GM11168 (cell line): Measurements from ENCODE around the gene KIF6.

Source experiments
- in situ Hi-C: fragments of 300-500 bp; cut with MboI; formaldehyde crosslinking; loops from one replicate; pipeline ENCODE4 v1.12.0; 2022; ENCODE audit warnings: low sequenced_read_pairs; ENCODE audit not compliant: unreplicated experiment

The KIF6 gene

GRCh38 chr6:39365281-39366074 is 359.7 kb downstream of the KIF6 start:
- in situ Hi-C loops = loop anchor here (25.0 kb wide), 1 partner anchor 497 kb away; no protein-coding TSS in a partner anchor

GRCh38 chr6:39363280-39363679 is 361.9 kb downstream of the KIF6 start:
- in situ Hi-C loops = loop anchor here (25.0 kb wide), 1 partner anchor 499 kb away; no protein-coding TSS in a partner anchor

- in situ Hi-C loops = loop anchor here (25.0 kb wide), 1 partner anchor 500 kb away; no protein-coding TSS in a partner anchor
Observed at GRCh38 chr6:39362487-39362865, 362.7 kb downstream of the KIF6 start.

DNA sequence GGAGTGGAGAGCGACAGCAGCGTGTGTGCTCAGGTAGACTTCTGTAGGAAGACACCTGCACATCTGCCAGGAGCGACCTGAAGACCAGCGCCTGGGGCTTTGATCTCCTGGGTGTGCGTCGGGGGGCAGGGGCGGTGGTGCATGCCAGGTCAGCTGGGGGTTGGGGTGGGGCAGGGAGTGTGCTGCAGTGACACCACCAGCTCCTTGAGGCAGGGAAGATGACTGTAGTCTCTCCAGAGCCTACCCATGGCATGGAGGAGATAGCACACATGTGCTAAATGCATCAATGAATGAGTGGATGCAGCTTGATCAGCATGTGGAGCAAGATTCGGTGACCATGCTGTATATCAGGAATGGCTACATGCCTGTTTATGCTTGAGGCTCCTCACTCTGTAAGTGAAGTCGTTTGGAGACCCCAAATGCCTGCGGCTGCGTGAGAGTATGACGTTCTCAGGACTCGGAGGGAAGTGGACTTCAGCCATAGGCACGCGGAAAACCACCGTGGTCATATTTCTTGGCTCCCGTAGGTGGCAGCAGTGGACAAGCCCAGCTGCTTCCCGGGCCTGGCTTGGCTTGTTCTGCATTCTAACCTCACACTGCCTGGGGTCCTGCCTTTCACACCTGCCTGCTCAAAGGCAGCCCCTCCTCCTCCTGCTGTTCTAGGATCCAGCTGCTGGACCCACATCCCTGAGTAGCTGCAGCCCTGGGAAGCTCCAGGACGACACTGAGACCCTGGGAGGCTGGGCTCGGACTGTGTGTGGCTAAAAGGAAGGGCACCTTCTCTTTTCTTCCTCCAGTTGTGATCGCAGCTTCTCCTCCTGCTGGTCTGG is 363.3 kb downstream of the KIF6 start:
- in situ Hi-C loops = loop anchor here (25.0 kb wide), 1 partner anchor 500 kb away; no protein-coding TSS in a partner anchor

DNA sequence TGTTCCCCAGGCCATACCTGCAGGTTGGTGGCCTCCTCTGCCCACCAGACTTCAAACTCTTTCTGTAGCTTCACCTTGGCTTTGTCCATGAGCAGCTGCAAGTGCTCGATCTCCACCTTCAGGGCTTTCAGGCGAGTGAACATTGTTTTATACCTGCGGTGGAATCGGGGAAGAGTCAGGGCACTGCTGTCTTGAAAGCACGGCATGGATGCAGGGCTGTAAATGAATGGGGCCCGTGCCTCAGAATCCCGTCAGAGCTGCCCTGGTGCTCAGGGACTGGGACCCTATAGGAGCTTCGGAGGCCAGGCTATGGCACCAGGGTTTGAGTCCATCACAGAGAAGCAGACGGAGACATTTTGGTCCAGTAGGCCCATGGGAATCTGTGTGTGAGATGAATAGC is 364.8 kb downstream of the KIF6 start:
- in situ Hi-C loops = loop anchor here (25.0 kb wide), 1 partner anchor 502 kb away; no protein-coding TSS in a partner anchor

DNA sequence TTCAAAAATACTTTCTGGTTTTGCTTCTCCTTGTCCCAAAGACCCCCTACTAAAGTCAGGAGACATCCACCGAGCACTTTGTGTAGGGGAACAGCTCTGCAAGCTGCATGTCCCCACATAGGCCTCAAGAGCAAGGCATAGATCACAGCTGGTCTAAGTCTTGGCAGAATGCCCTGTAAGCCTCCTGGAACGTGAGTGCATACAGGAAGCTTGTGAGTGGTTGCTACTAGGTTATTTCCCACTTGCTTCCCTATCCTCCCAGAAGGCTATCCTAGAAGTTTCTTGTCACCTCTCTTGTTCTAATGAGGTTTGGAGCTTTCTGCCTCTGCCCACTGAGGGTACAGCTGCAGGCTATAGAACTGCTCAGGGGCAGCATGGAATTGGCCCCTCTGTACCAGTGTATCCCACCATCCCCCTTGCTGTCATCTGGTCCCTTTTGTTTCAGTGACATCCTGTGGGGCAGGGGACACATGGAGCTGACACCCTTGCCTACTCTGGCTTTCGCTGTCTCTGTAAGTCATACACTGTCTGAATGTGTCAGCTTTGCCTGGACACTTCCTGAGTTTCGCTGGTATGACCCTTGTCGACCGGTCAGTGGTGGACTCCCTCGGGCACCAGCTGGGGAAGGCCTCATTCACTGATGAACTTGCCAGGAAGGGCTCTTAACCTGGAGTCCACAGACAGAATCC is 367.1 kb downstream of the KIF6 start:
- in situ Hi-C loops = loop anchor here (25.0 kb wide), 1 partner anchor 504 kb away; no protein-coding TSS in a partner anchor

- in situ Hi-C loops = loop anchor here (25.0 kb wide), 1 partner anchor 508 kb away; no protein-coding TSS in a partner anchor
Observed at GRCh38 chr6:39353698-39354315, 371.4 kb downstream of the KIF6 start.

DNA sequence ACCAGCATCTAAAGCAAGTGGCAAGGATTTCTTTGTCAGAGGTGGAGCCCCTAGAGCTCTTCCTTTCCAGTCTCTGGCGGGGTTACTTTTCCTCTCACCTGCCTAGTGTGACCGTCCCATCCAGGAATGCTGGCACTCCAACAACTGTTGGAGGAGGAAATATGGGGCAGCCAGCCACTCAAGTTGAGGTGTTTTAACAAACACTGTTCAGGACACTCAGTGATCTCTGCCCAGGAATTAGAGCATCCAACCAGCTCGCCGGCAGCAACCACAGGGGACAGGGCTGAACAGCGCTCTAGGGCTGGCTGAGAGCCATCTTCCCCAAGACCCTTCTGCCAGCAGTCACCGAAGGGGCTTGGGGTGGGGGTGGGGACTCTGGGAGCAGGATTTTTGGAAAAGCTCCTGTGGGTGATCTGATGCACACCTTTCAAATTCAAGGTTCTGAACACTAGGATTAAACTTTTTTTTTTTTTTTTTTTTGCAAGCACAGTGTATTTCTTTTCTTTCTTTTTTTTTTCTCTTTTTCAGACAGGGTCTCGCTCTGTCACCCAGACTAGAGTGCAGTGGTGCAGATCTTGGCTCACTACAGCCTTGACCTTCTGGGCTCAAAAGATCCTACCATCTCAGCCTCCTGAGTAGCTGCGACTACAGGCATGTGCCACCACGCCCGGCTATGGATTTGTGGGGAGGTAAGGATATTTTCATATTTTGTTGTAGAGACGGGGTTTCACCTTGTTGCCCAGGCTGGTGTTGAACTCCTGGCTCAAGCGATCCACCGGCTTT is 374.3 kb downstream of the KIF6 start:
- in situ Hi-C loops = loop anchor here (25.0 kb wide), 1 partner anchor 511 kb away; no protein-coding TSS in a partner anchor

DNA sequence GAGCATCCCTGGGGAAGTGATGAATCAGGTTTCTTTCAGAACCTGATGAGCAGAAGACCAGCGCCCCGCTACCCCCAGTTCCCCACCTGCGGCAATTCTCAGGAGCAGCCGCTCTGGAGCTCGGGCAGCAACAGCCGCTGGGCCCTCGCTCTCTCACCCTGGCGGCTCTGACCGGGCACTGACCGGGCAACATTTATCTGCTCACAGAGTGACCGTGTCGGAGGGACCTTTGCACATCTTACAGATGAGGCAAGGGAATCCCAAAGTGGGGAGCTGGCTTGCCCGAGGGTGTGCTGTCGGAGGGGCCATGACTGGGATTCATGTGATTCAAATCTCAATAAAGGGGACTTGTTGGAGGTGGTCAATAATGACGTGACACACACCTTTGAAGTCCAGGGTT is 376.5 kb downstream of the KIF6 start:
- in situ Hi-C loops = loop anchor here (10.0 kb wide), 1 partner anchor 966 kb away; no protein-coding TSS in a partner anchor

- in situ Hi-C loops = loop anchor here (10.0 kb wide), 1 partner anchor 967 kb away; no protein-coding TSS in a partner anchor
Observed at GRCh38 chr6:39347906-39348585, 377.2 kb downstream of the KIF6 start.

- in situ Hi-C loops = loop anchor here (10.0 kb wide), 1 partner anchor 968 kb away; no protein-coding TSS in a partner anchor
Observed at GRCh38 chr6:39347206-39347605, 378.0 kb downstream of the KIF6 start.

DNA sequence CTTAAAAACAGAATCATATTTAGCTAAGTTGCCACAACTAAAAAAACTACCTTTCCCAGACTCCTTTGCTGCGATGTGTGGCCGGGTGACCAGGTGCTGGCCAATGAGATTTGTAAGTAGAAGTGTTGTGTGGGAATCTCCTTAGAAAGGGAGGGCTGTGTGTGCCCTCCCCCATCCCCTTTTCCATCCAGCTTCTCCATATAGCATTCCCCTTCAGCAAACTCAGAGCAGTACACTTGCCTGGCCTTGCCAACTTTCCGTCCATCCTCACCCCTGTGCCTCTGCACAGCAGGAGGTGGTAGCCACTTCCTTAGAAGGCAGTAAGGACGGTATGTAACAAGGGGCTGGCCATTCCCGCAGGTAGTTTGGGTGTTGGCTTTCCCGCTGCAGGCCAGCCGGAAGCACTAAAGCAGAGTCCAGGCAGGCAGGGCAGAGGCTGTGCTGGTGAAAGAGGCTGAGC is 380.4 kb downstream of the KIF6 start:
- in situ Hi-C loops = loop anchor here (10.0 kb wide), 1 partner anchor 970 kb away; no protein-coding TSS in a partner anchor

GRCh38 chr6:39343396-39343870 is 381.8 kb downstream of the KIF6 start:
- in situ Hi-C loops = loop anchor here (10.0 kb wide), 1 partner anchor 971 kb away; no protein-coding TSS in a partner anchor

GRCh38 chr6:39342692-39343395 is 382.4 kb downstream of the KIF6 start:
- in situ Hi-C loops = loop anchor here (10.0 kb wide), 1 partner anchor 972 kb away; no protein-coding TSS in a partner anchor

- in situ Hi-C loops = loop anchor here (10.0 kb wide), 1 partner anchor 973 kb away; no protein-coding TSS in a partner anchor
Observed at GRCh38 chr6:39341937-39342336, 383.3 kb downstream of the KIF6 start.

GRCh38 chr6:39341352-39341751 is 383.9 kb downstream of the KIF6 start:
- in situ Hi-C loops = loop anchor here (10.0 kb wide), 1 partner anchor 973 kb away; no protein-coding TSS in a partner anchor
